KBM-7 (cell line): ENCODE results near the gene CALML3.

Source experiments
- DNase-seq: peaks from one replicate; pipeline ENCODE4 v3.0.0-alpha.2; 2015
- in situ Hi-C: fragments of 300-500 bp; cut with MboI; formaldehyde crosslinking; loops from 2 replicates; pipeline ENCODE4 v1.14.3; 2020; ENCODE audit warnings: low sequenced_read_pairs, low pct_unique_long_range_greater_than_20kb, mixed read lengths

The CALML3 gene

DNA sequence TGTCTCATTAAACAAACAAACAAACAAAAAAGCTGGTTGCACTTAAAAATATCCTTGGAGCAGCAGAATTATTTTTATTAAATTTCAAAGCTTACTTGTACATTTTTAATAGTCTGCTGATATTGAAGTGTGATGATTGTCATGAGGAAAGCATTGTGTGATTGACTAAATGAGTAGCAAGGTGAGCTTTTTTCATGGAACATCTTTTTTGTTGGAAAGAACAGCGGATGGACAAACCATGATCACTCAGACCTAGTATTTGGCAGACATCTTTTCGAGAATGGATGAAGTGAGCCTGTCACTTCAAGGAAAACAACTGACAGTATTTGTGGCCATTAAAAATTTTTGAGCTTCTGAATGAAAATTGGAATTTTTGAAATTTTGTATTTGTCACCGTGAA lies 5.7 kb upstream of the CALML3 start:
- no peak for DNase-seq
- in situ Hi-C loops: no loop called here

- in situ Hi-C loops: no loop called here
- DNase-seq: no peak
Observed at GRCh38 chr10:5522913-5523560, 1.7 kb upstream of the CALML3 start.

GRCh38 chr10:5523796-5524574 lies 776 bp upstream of the CALML3 start:
- in situ Hi-C loops: no loop called here
- DNase-seq: no peak

DNA sequence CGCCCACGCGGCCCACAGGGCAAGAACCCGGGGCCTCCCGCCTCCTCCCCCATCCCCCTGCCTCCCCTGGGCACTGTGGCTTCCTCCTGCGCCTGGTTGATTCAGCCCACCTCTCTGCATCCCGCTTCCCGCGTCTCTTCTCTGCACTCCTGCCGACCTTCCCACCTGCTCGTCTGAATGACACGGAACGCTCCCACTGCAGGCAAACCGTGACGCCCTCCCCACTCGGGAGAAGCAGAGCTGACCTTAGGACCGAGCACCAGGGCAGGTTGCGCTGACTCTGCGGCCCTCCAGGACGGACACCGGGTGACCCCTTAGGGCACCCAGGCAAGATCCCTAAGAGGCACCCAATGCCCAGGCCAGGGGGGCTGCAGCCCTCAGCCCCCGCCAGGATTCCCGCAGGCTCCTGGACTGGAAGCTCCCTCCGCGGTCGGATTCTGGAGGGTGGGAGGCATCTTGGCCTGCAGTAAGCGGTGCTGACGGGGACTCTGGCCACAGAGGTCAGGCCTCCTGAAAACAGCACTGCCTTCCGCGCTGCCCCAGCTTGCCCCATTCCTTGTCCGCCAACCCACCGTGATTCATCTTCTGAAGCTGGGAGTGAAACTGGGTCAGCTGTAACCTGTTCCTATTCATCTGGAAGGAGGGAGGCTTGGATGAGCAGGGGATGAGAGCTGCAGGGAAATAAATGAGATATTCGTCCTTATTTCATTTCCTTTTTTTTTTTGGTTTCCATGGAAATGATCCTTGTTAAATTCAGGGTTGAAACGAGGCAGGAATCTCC lies 990 bp downstream of the CALML3 start:
- in situ Hi-C loops: no loop called here

GRCh38 chr10:5526691-5527331 lies 2.0 kb downstream of the CALML3 start:
- no peak for DNase-seq
- in situ Hi-C loops: no loop called here

More for the DNA sequence above, 990 bp downstream of the CALML3 start:
- DNase-seq: no peak

GRCh38 chr10:5527332-5528200 lies 2.8 kb downstream of the CALML3 start:
- DNase-seq: no peak
- in situ Hi-C loops: no loop called here

DNA sequence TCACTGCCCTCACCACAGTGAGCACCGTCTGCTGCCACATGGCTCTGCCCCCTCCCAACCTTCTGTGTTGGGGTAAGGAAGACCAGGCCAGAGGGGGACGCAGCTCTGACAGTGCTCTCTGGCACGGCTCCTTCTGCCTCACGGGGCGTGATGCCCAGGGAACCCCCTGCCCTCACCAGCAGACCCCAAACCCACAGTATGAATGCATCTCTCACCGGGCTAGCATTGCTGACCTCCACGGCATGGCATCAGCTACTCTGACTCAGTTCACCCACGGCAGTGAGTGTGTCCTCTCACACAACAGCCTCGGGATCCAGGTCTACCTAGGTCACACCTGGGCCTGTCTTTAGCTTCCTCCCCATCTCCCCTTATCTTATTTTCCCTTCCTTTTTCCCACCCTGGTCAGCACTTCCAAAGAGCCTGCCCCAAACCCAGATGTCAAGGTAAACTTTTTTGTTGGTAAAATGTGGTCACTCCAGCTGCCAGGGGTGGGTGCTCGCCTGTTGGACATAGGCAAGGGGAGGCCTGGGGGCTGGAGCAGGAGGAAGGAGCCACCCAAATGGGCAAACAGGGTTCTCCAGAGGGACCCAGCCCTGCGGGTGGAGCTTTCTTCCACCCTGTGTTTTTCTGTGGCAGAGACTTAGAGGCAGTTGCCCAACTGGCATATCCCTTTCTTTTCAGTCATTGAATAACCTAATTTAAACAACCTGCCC lies 4.4 kb downstream of the CALML3 start:
- in situ Hi-C loops: no loop called here
- DNase-seq: no peak

- in situ Hi-C loops: no loop called here
- DNase-seq: no peak
Observed at GRCh38 chr10:5529702-5530411, 5.1 kb downstream of the CALML3 start.

DNA sequence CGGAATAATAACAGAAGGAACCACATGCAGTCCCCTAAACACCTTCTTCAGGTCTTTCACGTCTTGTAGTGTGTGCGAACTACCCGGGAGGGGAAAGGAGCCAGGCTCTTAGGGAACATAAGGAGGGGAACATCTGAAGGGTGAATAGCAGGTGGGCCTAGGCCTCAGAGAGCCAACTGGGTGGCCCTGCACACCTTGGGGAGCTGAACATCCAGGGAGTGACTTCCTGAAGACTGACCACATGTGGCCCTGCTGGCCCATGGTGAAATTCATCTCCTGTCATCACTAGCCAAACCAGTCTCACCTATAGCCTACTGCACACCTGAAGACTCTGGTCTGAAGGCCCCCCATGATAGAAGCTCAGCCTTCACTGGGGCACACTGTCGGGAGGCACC lies 5.6 kb downstream of the CALML3 start:
- in situ Hi-C loops: no loop called here
- no peak for DNase-seq

GRCh38 chr10:5530846-5531557 lies 6.2 kb downstream of the CALML3 start:
- in situ Hi-C loops: no loop called here
- no peak for DNase-seq

- no peak for DNase-seq
- in situ Hi-C loops: no loop called here
Observed at GRCh38 chr10:5531558-5532306, 7.0 kb downstream of the CALML3 start.

DNA sequence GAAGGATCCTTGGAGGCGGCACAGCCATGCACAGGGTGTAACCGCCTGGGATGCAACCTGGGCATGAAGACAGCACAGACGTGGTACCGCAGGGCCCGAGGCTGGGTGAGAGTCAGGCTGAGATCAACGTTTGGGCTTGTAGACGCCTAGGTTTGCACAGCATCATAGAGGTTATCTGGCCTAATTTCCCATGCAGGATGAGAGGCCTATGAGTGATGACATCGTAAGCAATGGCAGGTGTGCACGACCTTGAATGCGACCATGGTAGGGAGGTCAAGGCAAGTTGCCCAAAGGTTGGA lies 7.5 kb downstream of the CALML3 start:
- no peak for DNase-seq
- in situ Hi-C loops: no loop called here

- in situ Hi-C loops: no loop called here
- no peak for DNase-seq
Observed at GRCh38 chr10:5532618-5533097, 7.9 kb downstream of the CALML3 start.

- in situ Hi-C loops: no loop called here
- no peak for DNase-seq
Observed at GRCh38 chr10:5533098-5533731, 8.5 kb downstream of the CALML3 start.

DNA sequence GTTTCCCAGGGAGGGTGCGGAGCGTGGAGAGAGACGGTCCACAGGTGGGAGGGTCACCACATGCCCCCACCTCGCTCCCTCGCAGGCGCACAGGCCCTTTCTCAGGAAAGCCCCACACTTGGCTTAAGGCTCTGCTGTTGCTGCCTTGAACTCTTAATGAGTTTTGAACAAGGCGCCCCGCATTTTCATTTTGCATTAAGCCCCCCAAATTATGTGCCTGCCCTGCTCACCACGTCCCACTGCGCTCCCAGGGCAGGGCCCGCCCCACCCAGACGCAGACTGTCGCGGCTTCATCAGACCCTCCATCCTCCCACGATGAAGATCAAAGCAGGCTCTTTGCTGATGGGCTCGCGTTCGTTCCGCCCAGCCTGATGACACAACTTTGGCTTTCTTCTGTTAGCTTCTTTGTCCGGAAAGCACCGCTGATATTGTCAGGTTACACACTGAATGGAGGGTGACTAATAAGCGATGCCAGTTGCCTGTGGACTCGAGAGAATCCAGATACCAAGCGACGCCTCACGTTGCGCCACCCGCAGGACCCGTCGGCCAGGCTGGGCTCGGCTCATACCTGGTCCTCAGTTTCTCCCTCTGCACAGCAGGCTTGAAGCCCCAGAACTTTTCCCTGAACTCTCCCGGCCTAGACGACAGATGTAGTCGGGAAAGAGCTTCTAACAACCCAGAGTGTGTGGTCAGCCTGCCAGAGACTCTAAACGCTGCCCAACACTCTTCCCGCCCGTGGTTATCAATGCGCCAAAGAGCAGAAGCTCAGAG lies 9.5 kb downstream of the CALML3 start:
- no peak for DNase-seq
- in situ Hi-C loops: no loop called here
